Suprapubic skin (tissue), 4 donors: ENCODE measurements around the gene EXOC3L4.

Experiments
- EP300 ChIP-seq: sonication (generic); formaldehyde crosslinking; IDR thresholded peaks from one replicate; pipeline ENCODE4 v1.6.1; 2017; ENCODE audit warnings: antibody characterized with exemption
- POLR2A ChIP-seq, 2 donors: fragments of 450-650 bp; IDR thresholded peaks; one replicate each; pipeline ENCODE4 v1.6.1; 2017; ENCODE audit warnings: antibody characterized with exemption in 2 of 2, mild to moderate bottlenecking in 2 of 2, moderate library complexity in 2 of 2
- POLR2AphosphoS5 ChIP-seq, 3 donors: sonication (generic); formaldehyde crosslinking; IDR thresholded peaks; one replicate each; pipeline ENCODE4 v1.6.1; 2017; ENCODE audit warnings: antibody characterized with exemption in 3 of 3
- TF ChIP-seq, protein P1 (sequence below), 2 donors: fragments of 200-600 bp in 1 of 2; fragments of 450-650 bp in 1 of 2; sonication (generic) in 1 of 2; IDR thresholded peaks; one replicate each; pipeline ENCODE4 v1.5.1; 2016 to 2019; ENCODE audit warnings: antibody characterized with exemption in 2 of 2, mild to moderate bottlenecking in 1 of 2, moderate library complexity in 1 of 2

DNA sequence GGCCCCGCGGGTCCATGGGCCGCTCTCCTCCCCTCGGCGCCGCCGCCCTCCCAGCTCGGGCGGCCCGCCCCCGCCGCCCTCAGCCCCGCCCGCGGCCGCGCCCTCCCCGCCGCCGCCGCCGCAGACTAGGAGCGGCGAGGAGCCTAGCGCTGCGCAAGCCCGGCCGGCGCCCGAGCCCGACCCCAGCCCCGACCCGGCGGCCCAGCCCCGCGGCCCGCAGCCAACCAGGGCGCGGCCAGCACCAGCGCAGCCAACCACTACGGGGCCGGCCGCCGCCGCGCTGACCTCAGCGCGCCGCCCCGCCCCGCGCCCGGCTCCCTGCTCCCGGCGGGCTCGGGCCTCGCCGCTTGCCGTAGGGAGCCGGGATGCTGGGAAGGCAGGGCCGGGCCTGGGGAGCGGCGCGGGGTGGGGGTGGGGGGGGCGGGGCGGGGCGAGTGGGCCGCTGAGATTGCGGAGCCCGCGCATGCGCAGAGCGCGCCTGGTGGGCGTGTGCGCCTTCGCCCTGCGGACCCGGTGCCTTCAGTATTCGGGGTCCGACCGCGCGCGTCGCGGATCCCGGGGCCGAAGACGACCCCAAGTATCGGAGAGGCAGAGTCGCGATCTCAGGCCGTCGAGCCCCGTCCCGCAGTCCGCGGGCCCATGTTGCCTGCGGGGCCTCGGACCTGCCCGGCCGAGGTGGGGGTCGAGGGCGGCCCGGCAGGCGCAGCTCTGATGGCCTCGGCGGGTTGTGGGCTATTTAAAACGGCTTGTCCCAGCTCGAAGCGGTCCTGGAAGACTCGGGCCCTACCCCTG, 37.0 kb upstream of the EXOC3L4 start, which contains the start of gene CDC42BPB:
- TF ChIP-seq, protein P1, sequence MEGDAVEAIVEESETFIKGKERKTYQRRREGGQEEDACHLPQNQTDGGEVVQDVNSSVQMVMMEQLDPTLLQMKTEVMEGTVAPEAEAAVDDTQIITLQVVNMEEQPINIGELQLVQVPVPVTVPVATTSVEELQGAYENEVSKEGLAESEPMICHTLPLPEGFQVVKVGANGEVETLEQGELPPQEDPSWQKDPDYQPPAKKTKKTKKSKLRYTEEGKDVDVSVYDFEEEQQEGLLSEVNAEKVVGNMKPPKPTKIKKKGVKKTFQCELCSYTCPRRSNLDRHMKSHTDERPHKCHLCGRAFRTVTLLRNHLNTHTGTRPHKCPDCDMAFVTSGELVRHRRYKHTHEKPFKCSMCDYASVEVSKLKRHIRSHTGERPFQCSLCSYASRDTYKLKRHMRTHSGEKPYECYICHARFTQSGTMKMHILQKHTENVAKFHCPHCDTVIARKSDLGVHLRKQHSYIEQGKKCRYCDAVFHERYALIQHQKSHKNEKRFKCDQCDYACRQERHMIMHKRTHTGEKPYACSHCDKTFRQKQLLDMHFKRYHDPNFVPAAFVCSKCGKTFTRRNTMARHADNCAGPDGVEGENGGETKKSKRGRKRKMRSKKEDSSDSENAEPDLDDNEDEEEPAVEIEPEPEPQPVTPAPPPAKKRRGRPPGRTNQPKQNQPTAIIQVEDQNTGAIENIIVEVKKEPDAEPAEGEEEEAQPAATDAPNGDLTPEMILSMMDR (IDR thresholded peaks at IDR 0.05): no peak
- TF ChIP-seq POLR2A (IDR thresholded peaks at IDR 0.05) (peak in 1 of 2 donors; percentile 11), POLR2AphosphoS5 (IDR thresholded peaks at IDR 0.05) (no peak), EP300 (no peak)
